Cardiac fibroblast (primary cell): Measurements from ENCODE around the gene FAIM.

Experiments
- DNase-seq, 2 donors: peaks; one replicate each; pipeline versions ENCODE4 v3.0.0 to v3.0.0-alpha.2; 2010; ENCODE audit warnings: low read depth in 2 of 2
- H3K4me3 ChIP-seq, 2 donors: replicated peaks in 1 of 2; 1 replicate in 1 of 2; 2 replicates in 1 of 2; pipeline ENCODE4 v1.5.1; 2011; ENCODE audit warnings: low read depth in 2 of 2, low read length in 2 of 2, mild to moderate bottlenecking in 2 of 2, moderate library complexity in 1 of 2
- TF ChIP-seq, protein P1 (sequence below): IDR thresholded peaks from one replicate; pipeline ENCODE4 v1.5.1; 2011; ENCODE audit warnings: low read depth, mild to moderate bottlenecking, low read length, inconsistent platforms

FAIM gene

DNA sequence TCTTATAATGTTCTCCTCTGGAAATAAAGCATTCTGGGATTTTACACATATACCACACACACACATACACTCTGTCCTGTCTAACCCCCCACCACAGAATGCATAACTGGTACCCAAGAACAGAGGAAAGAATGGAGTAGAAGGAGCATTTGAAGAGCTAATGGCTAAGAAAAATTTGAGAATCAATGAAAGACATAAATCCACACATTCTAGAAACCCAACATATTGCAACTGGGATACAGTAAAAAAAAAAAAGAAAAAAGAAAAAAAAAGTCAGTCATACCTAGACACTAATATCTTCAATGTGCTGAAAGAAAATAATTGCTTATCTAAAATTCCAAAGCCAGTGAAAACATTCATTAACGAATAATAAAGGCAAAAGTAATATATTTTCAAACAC is 35.4 kb upstream of the FAIM start:
- no peak for DNase-seq
- TF ChIP-seq, protein P1, sequence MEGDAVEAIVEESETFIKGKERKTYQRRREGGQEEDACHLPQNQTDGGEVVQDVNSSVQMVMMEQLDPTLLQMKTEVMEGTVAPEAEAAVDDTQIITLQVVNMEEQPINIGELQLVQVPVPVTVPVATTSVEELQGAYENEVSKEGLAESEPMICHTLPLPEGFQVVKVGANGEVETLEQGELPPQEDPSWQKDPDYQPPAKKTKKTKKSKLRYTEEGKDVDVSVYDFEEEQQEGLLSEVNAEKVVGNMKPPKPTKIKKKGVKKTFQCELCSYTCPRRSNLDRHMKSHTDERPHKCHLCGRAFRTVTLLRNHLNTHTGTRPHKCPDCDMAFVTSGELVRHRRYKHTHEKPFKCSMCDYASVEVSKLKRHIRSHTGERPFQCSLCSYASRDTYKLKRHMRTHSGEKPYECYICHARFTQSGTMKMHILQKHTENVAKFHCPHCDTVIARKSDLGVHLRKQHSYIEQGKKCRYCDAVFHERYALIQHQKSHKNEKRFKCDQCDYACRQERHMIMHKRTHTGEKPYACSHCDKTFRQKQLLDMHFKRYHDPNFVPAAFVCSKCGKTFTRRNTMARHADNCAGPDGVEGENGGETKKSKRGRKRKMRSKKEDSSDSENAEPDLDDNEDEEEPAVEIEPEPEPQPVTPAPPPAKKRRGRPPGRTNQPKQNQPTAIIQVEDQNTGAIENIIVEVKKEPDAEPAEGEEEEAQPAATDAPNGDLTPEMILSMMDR = no peak

DNA sequence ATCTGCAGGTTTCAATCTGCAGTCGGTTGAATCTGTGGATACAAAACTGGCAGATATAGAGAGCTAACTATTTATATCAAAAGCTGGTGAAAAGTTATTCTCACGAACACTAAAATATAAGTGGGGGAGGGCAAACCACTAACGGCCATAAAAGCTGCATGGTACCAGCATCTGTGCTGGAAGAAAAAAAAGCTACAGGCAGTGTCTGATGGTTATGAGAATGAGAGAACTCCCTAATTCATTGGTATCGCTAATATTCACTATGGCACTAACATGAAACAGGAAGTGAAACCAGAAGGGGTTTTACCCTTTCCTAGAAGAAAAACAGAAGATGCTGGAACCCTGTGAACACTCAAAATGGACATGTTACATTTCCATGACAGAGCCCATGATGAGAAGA is 30.4 kb upstream of the FAIM start:
- no peak for DNase-seq
- TF ChIP-seq, protein P1 = no peak
- no peak overlapping the region for H3K4me3 ChIP-seq

More for the DNA sequence above, 35.4 kb upstream of the FAIM start:
- no peak overlapping the region for H3K4me3 ChIP-seq

DNA sequence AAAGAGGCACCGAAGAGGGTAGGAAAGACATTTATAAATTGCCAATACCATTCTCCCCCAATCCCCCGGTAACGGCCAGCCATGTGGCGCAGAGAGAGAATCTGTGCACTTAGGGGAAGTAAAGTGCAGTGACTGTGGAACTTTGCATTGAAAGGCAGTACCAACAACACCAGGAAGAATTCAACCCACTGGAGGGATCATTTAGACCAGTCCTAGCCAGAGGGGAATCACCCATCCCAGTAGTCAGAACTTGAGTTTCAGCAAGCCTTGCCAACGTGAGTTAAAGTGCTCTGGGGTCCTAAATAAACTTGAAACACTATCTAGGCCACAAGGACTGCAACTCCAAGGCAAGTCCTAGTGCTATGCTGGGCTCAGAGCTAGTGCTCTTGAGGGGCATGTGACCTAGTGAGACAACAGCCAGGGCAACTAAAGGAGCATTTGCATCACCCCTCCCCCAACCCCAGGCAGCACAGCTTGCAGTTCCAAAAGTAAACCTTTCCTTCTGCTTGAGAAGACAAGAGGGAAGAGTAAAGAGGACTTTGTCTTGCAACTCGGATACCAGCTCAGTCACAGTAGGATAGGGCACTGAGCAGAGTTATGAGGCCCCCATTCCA is 29.5 kb upstream of the FAIM start:
- TF ChIP-seq, protein P1 = no peak
- no peak overlapping the region for H3K4me3 ChIP-seq
- DNase-seq = no peak

DNA sequence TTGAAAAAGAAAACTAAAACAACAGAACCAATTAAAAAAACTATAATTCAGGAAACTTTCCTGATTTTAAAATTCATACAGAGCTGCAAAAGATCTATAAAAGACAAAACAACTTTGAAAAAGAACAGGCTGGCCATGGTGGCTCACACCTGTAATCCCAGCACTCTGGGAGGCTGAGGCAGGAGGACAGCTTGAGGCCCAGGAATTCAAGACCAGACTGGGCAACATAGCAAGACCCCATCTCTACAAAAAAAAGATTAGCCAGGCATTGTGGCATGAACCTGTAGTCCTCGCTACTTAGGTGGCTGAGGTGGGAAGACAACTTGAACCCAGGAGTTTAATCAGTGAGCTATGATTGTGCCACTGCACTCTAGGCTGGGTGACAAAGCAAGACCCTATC is 21.2 kb upstream of the FAIM start:
- no peak for DNase-seq
- H3K4me3 ChIP-seq = no peak overlapping the region
- TF ChIP-seq, protein P1 = no peak

DNA sequence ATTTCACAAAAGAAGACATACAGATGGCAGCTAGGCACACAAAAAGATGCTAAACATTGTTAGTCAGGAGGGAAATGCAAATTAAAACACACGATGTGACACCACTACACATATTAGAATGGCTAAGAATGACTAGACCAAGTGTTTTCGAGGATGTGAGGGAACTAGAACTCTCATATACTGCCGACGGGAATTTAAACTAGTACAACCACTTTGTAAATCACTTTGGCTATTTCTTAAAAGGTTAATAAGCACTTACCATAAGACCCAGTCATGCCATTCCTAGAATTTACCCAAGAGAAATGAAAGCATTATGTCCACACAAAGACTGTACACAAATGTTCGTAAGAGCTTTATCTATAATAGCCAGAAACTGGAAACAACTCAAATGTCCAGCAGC is 20.1 kb upstream of the FAIM start:
- TF ChIP-seq, protein P1 = no peak
- DNase-seq = no peak
- H3K4me3 ChIP-seq = no peak overlapping the region

DNA sequence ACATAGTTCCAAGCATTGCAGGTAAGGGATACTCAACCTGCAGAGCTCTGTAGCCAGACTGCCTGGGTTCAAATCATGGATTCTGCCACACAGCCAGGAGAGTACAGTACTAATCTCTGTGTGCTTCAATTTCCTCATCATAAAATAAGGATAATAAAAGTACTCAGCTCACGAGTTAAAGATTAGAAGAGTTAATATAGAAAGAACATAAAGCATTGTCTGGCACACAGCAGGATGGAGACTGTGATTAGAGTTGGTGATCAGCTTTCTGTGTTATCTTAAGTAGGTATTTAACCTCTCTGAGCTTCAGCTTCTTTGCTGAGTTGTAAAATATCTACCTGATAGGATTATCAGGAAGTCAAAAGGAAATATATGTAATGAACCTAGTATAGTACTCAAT is 17.2 kb upstream of the FAIM start:
- TF ChIP-seq, protein P1 = no peak
- no peak for DNase-seq

DNA sequence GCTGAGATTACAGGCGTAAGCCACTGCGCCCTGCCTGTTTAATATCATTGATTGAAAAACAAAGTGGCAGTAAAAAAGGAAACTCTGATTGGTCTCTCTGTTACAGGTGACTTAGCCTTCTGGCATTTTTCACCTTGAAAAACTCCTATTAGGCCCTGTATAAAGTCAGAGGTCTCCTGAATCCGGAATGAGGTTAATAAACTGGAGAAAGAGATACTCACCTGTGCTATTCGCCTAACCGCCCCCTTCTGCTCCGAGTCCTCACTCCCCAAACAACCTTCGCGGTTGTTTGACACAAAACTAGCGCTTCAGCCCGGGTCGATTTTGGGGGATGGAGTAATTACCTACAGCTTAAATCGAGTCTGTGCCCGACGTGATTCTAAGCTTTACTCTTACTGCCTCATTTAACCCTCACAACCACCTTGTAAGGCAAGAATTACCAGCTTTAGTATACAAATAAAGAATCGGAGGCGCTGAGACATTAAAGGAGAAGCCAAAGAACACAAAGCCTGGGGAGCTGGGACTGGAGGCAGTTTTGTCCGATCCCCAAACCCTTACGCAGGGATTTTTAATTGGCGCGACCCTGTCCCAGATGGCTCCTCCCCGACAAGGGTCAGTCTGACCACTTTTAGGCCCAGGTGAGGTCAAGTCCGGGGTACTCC is 15.0 kb upstream of the FAIM start:
- peak in 1 of 2 donors; percentile 5 for DNase-seq
- TF ChIP-seq, protein P1 = no peak
- H3K4me3 ChIP-seq = peak overlapping the region; percentile 84 to 92

More for the DNA sequence above, 17.2 kb upstream of the FAIM start:
- no peak overlapping the region for H3K4me3 ChIP-seq
